22Rv1 (cell line): Measurements from ENCODE around the gene KRT73.

Experiments used
- H3K27ac ChIP-seq: fragments of 450-650 bp; 2 replicates; pipeline ENCODE4 v1.5.1; 2017
- ZFX ChIP-seq: fragments of 450-650 bp; IDR thresholded peaks from 2 replicates; pipeline ENCODE4 v1.6.1; 2017; ENCODE audit warnings: antibody characterized with exemption, borderline replicate concordance
- TF ChIP-seq, protein P1 (sequence below): fragments of 450-650 bp; IDR thresholded peaks from 2 replicates; pipeline ENCODE4 v1.5.1; 2017; ENCODE audit warnings: mild to moderate bottlenecking

Gene KRT73

DNA sequence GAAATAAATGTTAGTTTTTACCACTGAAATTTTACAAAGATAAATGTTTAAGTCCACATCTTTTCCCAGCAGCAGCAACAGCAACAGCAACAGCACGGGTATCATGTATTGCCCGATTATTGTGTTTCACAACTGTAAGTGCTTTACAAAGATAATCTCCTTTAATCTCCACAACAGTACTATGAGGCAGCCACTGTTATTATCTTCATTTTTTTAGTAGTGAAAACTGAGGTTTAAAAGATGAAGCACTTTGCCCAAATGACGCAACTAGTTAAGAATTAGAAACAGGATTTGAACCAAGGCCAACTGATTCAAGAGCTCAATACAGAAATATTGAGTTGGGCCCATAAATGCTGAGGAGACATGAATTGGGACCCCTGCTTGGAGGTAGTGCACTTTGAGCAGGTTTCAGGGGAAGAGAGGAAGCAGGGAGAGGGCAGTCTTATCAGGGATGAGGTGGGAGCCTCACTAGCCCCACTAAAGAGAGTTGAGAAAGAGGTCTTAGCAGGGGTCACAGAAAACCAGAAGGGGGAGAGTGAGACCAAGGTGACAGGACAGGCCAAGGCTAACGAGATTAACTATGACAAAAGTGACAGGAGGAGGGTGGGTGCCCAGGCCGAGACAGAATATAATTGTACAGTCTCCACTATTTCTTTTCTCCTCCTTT, 18.4 kb upstream of the KRT73 start:
- TF ChIP-seq ZFX = no peak
- TF ChIP-seq, protein P1, sequence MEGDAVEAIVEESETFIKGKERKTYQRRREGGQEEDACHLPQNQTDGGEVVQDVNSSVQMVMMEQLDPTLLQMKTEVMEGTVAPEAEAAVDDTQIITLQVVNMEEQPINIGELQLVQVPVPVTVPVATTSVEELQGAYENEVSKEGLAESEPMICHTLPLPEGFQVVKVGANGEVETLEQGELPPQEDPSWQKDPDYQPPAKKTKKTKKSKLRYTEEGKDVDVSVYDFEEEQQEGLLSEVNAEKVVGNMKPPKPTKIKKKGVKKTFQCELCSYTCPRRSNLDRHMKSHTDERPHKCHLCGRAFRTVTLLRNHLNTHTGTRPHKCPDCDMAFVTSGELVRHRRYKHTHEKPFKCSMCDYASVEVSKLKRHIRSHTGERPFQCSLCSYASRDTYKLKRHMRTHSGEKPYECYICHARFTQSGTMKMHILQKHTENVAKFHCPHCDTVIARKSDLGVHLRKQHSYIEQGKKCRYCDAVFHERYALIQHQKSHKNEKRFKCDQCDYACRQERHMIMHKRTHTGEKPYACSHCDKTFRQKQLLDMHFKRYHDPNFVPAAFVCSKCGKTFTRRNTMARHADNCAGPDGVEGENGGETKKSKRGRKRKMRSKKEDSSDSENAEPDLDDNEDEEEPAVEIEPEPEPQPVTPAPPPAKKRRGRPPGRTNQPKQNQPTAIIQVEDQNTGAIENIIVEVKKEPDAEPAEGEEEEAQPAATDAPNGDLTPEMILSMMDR = no peak
- no peak overlapping the region for H3K27ac ChIP-seq

DNA sequence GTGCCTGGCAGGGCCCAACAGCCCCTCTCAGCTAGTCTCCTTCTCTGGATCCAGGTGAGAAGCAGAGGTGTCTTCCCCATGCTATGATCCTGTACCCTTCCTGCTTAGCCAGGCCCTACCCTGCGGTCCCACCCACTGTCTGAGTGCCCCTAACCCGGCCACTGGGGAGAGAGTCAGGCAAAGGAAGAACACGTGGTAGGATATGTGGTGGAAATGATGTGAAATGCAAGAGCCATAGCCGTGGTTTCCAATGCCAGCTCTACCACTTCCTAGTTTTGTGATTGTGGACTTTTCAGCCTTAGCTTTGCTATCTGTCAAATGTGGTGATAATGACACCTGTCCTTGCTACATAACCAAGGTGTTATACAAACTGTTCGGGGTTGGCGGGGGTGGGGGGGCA, 17.8 kb upstream of the KRT73 start:
- no peak for TF ChIP-seq ZFX
- TF ChIP-seq, protein P1 = no peak
- H3K27ac ChIP-seq = no peak overlapping the region

DNA sequence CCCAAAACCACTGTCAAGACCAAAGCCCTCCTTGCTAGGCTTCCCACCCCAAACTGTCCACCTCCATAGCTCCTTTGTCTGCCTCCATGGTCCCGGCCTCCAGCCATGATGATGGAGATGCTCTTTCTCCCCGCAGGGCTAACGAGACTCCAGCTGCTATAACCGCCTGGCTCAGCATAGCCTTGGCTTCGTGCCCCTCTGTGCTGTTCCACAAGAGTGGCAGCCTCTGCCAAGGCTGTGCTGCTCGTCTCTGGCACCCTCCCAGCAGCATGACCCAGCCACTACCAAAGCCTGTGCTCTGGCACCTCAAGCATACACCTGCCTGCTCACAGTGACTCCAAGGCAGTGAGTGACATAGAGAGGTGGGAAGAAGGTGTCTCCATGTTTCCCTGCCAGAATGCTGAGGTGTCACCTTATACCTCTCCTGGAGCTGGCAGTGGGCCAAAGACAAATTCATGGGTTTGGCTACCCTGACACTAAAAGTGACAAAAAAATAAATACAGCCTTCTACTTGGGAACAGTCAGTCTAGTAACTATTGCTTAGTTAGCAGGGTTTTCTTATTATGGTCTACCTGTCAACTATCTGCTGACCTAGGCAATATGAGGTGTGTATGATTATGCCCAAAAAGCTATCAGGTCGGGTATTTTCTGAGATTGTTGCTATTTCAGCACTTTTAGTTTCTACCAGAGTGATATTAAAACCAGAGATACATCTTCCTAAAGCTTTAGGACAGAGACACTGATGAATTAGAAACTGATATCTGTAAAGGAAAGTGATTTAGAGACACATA, 16.1 kb upstream of the KRT73 start:
- TF ChIP-seq ZFX = no peak
- TF ChIP-seq, protein P1 = no peak
- no peak overlapping the region for H3K27ac ChIP-seq

DNA sequence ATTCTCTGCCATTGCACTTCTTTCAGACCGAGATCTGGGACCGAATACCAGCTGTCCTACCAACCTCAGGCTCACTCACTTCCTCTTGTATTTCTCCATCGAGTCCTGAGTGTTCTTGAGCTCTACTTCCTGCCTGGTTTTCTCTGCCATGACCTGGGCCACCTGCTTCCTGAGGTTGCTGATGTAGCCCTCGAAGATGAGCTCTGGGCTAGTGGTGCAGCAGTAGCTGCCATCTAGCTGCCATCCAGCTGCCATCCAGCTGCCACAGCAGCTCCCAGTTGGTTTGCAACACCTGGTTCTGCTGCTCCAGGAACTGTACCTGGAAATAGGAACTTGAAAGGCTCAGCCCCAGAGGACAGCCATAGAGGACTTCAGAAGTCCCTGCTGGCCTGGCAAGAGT, 15.0 kb upstream of the KRT73 start:
- TF ChIP-seq ZFX = no peak
- TF ChIP-seq, protein P1 = no peak
- no peak overlapping the region for H3K27ac ChIP-seq

DNA sequence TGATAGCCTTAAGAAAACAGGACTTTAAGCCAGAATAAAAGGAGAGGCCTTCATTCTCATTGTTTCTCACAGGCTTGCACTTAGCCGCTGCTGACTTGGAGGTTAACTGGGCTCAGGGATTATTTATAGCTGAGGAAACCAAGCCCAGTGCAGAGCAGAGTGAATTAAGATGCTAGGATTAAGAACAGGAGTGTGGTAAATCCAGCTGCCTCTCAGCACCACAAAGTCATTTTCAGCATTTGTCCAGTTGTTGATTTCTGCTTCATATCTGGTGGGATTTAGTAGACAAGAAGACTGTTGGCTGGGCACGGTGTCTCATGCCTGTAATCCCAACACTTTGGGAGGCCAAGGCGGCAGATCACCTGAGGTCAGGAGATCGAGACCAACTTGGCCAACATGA, 14.3 kb upstream of the KRT73 start:
- no peak for TF ChIP-seq ZFX
- TF ChIP-seq, protein P1 = no peak
- no peak overlapping the region for H3K27ac ChIP-seq

DNA sequence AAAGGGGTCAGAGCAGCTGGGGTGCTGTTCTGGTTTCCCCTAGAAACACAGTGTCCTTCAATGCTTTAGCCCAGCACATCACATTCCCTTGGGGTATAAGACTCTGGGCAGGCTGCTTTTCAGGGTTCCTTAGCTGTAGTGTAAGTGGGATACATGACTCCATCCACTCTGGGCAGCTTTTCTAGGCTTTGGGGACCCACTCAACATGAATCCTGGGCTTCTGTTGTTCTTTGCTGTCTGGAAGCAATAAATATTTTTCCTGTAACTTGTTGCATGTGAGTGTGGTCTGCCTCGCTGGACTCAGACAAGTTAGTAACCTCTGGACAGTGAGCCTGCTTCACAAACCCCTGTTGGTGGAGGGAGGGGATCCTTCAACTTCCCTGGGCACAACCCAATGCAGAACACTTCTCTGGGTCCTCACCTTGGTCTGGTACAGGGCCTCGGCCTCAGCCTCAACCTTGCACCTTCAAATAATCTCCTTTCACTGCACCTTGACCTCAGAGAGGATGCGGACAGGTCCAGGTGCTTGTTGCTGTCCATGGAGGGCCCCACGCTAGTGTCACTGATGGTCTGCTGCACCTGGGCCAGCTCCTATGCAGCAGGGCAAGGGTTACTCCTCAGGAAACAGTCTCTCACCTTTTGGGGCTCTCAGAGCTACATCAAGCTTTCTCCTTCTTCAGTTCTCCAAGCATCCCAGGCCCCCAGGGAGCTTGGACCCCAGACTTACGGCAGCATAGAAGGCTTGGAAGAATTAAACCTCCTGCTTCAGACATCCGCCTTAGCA, 13.5 kb upstream of the KRT73 start:
- TF ChIP-seq ZFX = no peak
- TF ChIP-seq, protein P1 = no peak
- H3K27ac ChIP-seq = no peak overlapping the region
